NCI-H345 treated with DMSO at 0.1 percent for 48 hours (cell line): ENCODE data around the gene OR13A1.
"Not testable (repeated sequence)": the region's sequence is repeated elsewhere in the genome, so short reads cannot be mapped to it uniquely, and the experiment has no call there.

Experiments
- DNase-seq: peaks from one replicate; lab custom pipeline; 2025; ENCODE audit not compliant: unreplicated experiment; lab: John Stamatoyannopoulos, UW

Gene OR13A1, protein sequence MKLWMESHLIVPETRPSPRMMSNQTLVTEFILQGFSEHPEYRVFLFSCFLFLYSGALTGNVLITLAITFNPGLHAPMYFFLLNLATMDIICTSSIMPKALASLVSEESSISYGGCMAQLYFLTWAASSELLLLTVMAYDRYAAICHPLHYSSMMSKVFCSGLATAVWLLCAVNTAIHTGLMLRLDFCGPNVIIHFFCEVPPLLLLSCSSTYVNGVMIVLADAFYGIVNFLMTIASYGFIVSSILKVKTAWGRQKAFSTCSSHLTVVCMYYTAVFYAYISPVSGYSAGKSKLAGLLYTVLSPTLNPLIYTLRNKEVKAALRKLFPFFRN

GRCh38 chr10:45315508-45315907, at the start of gene OR13A1:
OR13A1 (minus strand) TSS chr10:45315608; CDS start chr10:45304422, 11,186 bp downstream.
- no peak for DNase-seq

DNA sequence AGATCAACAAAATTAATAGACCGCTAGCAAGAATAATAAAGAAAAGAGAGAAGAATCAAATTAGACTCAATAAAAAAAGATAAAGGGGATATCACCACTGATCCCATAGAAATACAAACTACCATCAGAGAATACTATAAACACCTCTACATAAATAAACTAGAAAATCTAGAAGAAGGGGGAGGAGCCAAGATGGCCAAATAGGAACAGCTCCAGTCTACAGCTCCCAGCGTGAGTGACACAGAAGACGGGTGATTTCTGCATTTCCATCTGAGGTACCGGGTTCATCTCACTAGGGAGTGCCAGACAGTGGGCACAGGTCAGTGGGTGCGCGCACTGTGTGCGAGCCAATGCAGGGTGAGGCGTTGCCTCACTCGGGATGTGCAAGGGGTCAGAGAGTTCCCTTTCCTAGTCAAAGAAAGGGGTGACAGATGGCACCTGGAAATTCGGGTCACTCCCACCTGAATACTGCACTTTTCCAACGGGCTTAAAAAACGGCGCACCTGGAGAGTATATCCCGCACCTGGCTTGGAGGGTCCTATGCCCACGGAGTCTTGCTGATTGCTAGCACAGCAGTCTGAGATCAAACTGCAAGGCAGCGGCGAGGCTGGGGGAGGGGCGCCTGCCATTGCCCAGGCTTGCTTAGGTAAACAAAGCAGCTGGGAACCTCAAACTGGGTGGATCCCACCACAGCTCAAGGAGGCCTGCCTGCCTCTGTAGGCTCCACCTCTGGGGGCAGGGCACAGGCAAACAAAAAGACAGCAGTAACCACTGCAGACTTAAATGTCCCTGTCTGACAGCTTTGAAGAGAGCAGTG, 46.8 kb upstream of the OR13A1 start:
- DNase-seq, result not testable (repeated sequence)

DNA sequence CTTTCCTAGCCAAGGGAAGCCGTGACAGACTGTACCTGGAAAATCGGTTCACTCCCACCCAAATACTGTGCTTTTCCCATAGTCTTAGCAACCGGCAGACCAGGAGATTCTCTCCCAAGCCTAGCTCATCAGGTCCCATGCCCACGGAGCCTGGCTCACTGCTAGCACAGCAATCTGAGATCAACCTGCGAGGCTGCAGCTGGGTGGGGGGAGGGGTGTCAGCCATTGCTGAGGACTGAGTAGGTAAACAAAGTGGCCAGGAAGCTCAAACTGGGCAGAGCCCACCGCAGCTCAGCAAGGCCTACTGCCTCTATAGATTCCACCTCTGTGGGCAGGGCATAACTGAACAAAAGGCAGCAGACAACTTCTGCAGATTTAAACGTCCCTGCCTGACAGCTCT, 43.6 kb upstream of the OR13A1 start:
- DNase-seq, result not testable (repeated sequence)

- DNase-seq, result no peak
Measured at GRCh38 chr10:45355494-45355893, 40.1 kb upstream of the OR13A1 start.

DNA sequence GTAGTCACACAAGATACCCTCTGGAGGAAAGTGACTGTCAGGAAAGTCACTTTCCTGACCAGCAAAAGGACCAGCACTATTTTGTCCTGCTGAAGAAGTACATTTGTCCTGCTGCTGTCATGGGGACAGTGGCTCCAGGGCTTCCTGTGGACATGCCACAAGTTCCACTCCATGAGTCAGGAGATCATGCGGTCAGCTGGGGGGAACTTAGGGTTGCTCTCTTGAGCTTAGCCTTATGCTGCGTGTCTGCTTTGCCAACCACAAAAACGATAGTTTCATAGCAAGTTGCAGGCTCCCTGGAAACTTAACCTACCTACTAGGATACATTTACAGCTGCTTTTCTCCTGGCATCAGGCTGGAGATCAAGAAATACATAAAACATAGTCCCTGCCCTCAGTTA, 38.9 kb upstream of the OR13A1 start:
- no peak for DNase-seq

DNA sequence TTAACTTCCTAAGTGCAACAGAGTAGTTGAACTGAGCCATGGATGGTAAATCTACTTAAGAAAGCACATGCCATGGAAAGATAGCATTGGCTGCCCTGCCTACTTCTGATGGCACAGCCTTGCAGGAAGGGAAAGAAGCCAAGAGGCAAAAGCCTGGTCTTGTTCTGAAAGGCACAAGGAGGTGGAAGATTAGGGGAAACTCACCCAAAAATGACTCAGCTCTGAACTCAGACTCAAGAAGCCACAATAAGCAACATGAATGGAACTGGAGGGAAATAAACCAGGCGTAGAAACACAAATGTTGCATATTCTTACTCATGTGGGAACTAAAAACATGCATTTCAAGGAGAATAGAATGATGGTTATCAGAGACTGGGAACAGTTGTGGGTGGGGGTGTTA, 37.8 kb upstream of the OR13A1 start:
- no peak for DNase-seq

DNA sequence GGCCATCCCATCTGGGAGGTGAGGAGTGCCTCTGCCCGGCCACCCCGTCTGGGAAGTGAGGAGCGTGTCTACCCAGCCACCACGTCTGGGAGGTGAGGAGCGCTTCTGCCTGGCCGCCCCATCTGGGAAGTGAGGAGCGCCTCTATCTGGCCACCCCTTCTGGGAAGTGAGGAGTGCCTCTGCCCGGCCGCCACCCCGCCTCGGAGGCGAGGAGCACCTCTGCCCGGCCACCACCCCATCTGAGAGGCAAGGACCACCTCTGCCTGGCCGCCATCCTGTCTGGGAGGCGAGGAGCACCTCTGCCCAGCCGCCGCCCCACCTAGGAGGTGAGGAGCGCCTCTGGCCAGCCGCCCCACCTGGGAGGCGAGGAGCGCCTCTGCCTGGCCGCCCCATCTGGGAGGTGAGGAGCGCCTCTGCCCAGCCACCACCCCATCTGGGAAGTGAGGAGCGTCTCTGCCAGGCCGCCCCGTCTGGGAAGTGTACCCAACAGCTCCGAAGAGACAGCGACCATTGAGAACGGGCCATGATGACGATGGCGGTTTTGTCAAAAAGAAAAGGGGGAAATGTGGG, 32.9 kb upstream of the OR13A1 start:
- DNase-seq, result not testable (repeated sequence)

DNA sequence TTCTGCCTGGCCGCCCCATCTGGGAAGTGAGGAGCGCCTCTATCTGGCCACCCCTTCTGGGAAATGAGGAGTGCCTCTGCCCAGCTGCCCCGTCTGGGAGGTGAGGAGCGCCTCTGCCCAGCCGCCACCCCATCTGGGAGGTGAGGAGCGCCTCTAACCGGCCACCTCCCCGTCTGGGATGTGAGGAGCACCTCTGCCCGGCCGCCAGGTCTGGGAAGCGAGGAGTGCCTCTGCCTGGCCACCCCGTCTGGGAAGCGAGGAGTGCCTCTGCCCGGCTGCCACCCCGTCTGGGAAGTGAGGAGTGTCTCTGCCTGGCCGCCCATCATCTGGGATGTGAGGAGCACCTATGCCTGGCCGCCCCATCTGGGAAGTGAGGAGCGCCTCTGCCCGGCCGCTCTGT, 32.1 kb upstream of the OR13A1 start:
- DNase-seq, result not testable (repeated sequence)

GRCh38 chr10:45346652-45347335, 31.4 kb upstream of the OR13A1 start:
- not testable (repeated sequence) for DNase-seq

GRCh38 chr10:45340420-45340819, 25.0 kb upstream of the OR13A1 start:
- DNase-seq, result not testable (repeated sequence)

- DNase-seq, result no peak
Measured at GRCh38 chr10:45339894-45340293, 24.5 kb upstream of the OR13A1 start.

DNA sequence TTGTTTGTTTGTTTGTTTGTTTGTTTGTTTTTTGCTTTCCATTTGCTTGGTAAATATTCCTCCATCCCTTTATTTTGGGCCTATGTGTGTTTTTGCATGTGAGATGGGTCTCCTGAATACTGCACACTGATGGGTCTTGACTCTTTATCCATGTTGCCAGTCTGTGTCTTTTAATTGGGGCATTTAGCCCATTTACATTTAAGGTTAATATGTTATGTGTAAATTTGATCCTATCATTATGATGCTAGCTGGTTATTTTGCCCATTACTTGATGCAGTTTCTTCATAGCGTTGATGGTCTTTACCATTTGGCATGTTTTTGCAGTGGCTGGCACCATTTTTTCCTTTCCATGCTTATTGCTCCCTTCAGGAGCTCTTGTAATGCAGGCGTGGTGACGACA, 16.4 kb upstream of the OR13A1 start:
- DNase-seq, result not testable (repeated sequence)

DNA sequence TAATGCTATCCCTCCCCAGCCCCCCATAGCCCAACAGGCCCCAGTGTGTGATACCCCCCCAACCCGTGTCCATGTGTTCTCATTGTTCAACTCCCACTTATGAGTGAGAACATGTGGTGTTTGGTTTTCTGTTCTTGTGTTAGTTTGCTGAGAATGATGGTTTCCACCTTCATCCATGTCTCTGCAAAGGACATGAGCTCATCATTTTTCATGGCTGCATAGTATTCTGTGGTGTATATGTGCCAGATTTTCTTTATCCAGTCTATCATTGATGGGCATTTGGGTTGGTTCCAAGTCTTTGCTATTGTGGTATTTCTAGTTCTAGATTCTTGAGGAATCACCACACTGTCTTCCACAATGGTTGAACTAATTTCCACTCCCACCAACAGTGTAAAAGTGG, 11.5 kb upstream of the OR13A1 start:
- not testable (repeated sequence) for DNase-seq

- DNase-seq, result no peak
Measured at GRCh38 chr10:45325116-45325515, 9.7 kb upstream of the OR13A1 start.

DNA sequence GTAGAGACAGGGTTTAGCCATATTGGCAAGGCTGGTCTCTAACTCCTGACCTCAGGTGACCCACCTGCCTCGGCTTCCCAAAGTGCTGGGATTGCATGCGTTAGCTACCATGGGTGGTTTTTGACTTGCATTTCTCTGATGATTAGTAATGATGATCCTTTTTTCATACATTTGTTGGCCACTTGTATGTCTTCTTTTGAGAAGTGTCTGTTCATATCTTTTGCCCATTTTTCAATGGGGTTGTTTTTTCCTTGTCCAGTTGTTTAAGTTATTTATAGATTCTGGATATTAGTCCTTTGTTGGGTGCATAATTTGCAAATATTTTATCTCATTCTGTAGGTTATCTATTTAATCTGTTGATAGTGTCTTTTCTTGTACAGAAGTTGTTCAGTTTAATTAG, 4.3 kb upstream of the OR13A1 start:
- DNase-seq, result no peak

- DNase-seq, result no peak
Measured at GRCh38 chr10:45313264-45313873, 2.0 kb downstream of the OR13A1 start.

DNA sequence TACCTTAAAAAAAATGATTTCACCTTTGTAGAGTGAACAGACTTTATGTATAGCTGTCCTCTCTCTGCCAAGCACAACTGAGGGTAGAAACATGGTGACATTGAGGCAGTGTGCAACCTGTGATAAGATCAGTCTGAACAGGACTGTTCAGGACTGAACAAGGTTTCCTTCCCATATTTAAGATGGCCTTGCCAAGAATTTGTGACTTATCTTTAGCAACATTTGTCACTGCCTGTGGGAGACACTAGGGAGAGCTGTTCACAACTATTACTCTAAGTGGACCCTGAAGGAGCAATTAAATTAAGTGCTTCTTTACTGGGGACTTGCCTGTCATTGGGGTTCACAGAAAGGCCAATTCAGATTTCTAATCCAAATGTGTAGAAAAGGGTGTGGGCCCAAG, 6.7 kb downstream of the OR13A1 start:
- no peak for DNase-seq

DNA sequence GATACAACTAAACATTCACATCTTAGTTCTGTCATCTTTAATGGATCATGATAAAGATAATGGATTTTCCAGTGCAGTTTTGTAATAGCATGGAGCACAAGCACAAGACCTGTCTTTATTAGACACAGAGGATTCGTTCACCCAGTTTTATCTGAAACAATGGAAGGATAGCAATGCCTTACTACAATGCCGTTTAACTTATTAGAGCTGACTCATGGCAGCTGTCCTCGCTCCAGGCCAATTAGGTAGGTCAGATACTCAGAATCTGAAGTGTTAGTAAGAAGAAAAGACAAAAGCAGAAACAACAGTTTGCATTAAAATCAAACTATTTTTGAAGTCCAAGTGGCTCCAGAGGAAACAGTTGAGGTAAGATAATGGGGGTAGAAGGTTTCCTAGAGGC, 12.8 kb downstream of the OR13A1 start:
- no peak for DNase-seq

DNA sequence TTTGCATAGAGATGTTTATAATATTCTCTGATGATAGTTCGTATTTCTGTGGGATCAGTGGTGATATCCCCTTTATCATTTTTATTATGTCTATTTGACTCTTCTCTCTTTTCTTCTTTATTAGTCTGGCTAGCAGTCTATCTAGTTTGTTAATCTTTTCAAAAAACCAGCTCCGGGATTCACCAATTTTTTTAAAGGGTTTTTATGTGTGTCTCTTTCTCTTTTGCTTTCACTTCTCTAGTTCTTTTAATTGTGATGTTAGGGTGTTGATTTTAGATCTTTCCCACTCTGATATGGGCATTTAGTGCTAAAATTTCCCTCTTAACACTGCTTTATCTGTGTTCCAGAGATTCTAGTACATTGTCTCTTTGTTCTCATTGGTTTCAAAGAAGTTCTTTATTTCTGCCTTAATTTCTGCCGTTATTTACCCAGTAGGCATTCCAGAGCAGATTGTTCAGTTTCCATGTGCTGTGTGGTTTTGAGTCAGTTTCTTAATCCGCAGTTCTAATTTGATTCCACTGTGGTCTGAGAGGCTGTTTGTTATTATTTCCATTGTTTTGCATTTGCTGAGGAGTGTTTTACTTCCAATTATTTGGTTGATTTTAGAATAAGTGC, 17.0 kb downstream of the OR13A1 start:
- DNase-seq, result not testable (repeated sequence)

- no peak for DNase-seq
Measured at GRCh38 chr10:45294681-45295080, 20.7 kb downstream of the OR13A1 start.
